ENCODE measurements around the gene CA12. TPM values are rescaled to one million over a fixed set of nuclear protein-coding genes. Genes with fewer than 3 reads are reported as not detected.

The CA12 gene
- total and polyA plus RNA-seq, 10 of the 15 experiments (the other 5 are each of a cell fraction or from before 2014, with no cell fraction given), result 0.03 to 0.10 TPM; not detected in 8

DNA sequence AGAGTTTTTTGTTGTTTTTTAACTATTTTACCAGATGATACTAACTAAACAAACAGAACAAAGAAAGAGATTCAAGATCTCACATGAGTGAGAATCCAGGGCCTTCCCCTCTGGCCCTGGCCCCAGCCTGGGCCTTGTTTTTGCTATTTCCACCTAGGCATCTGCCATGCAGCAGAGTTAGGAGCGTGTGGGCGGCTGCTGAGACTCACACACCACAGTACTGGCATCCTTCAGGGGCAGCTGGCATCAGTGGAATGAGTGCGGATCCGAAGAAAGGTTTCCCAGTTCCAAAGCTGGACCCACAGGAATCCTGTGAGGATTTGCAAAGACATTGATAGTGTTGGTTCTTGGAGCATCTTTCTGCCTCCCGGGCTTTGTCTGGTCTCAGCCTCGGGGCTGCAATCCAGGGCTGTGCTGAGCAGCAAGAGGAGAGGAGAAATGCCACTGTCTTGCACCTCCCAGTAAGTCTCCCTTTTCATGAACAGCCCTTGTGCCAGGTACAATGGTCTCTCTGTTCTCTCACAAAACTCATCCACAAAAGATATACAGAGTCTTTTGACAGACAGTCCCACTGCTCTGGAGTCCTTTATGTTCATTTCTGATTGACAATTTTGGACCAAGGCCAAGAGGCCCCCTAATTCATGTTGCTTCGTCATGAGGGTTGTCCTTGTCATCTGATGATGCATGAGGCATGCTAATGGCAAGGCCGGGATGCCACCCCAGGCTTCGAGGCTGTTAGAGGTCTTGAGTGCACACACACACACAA lies 57.7 kb downstream of the CA12 start:
- ATAC-seq (no peak), FAIRE-seq (no peak), DNase-seq (ENCODE audit: low read depth, low spot score) (no peak)
- H3K4me2 ChIP-seq (ENCODE audit: control insufficient read depth, insufficient read depth), result no peak overlapping the region
- no peak overlapping the region for H2AFZ ChIP-seq (ENCODE audit: control insufficient read depth, low read depth, low read length)
- WGBS (ENCODE audit: insufficient coverage, insufficient replicate concordance, low lambda C conversion rate, missing lambda C conversion rate), result 52% methylated on average over 9 of the region's 9 CpGs
- POLR2A ChIA-PET, result interaction anchor here (1.6 kb wide), 1 partner anchor 16 kb away, joined by 4 read pairs; no protein-coding TSS in a partner anchor
- CTCF ChIA-PET, result no interaction called here
- H3K27ac ChIP-seq (ENCODE audit: control insufficient read depth, insufficient read depth), result no peak overlapping the region
- no peaks in the 10 kb centered on the region for H4K20me1 ChIP-seq (ENCODE audit: control insufficient read depth, insufficient read depth)
- no peak overlapping the region for H3K4me3 ChIP-seq
- no peaks in the 10 kb centered on the region for H3K4me1 ChIP-seq (ENCODE audit: control insufficient read depth, insufficient read depth, low read length)
- H3K9ac ChIP-seq (ENCODE audit: control insufficient read depth, insufficient read depth, low read length), result no peak overlapping the region
- no TSS peak for BruUV-seq (replicated peaks)
- H3K9me3 ChIP-seq (replicated peaks; ENCODE audit: control insufficient read depth, insufficient read depth, low read length), result no peaks in the 10 kb centered on the region
- in situ Hi-C loops (cut with MboI) (no loop called here), intact Hi-C loops (cut with micrococcal nuclease; ENCODE audit: unreplicated experiment) (loop anchor here (1.0 kb wide), 1 partner anchor 38 kb away; no protein-coding TSS in a partner anchor)
- H3K79me2 ChIP-seq (ENCODE audit: control insufficient read depth, insufficient read depth, low read length), result no peaks in the 10 kb centered on the region
- no peaks in the 10 kb centered on the region for H3K36me3 ChIP-seq (ENCODE audit: control insufficient read depth in 2 of 2, insufficient read depth in 2 of 2, low read length in 1 of 2)
- peaks cover 0 to 3% of the 10 kb centered on the region in 2 experiments; a peak in 2 of 4 replicates for H3K27me3 ChIP-seq (replicated peaks in 1 of 2; ENCODE audit: control insufficient read depth in 2 of 2, insufficient read depth in 2 of 2, low read length in 1 of 2)
- no peak for TF ChIP-seq TCF12 (IDR thresholded peaks at IDR 0.05; ENCODE audit: low read depth, low read length)
- no peak for TF ChIP-seq BACH1 (IDR thresholded peaks at IDR 0.05; ENCODE audit: borderline replicate concordance)
- TF ChIP-seq, protein P1, sequence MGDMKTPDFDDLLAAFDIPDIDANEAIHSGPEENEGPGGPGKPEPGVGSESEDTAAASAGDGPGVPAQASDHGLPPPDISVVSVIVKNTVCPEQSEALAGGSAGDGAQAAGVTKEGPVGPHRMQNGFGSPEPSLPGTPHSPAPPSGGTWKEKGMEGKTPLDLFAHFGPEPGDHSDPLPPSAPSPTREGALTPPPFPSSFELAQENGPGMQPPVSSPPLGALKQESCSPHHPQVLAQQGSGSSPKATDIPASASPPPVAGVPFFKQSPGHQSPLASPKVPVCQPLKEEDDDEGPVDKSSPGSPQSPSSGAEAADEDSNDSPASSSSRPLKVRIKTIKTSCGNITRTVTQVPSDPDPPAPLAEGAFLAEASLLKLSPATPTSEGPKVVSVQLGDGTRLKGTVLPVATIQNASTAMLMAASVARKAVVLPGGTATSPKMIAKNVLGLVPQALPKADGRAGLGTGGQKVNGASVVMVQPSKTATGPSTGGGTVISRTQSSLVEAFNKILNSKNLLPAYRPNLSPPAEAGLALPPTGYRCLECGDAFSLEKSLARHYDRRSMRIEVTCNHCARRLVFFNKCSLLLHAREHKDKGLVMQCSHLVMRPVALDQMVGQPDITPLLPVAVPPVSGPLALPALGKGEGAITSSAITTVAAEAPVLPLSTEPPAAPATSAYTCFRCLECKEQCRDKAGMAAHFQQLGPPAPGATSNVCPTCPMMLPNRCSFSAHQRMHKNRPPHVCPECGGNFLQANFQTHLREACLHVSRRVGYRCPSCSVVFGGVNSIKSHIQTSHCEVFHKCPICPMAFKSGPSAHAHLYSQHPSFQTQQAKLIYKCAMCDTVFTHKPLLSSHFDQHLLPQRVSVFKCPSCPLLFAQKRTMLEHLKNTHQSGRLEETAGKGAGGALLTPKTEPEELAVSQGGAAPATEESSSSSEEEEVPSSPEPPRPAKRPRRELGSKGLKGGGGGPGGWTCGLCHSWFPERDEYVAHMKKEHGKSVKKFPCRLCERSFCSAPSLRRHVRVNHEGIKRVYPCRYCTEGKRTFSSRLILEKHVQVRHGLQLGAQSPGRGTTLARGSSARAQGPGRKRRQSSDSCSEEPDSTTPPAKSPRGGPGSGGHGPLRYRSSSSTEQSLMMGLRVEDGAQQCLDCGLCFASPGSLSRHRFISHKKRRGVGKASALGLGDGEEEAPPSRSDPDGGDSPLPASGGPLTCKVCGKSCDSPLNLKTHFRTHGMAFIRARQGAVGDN (IDR thresholded peaks at IDR 0.05), result no peak
- TF ChIP-seq SMAD1 (IDR thresholded peaks at IDR 0.05; ENCODE audit: low read depth, partially characterized antibody), result no peak
- no peak for TF ChIP-seq MXI1 (IDR thresholded peaks at IDR 0.05; ENCODE audit: low read depth, low read length)
- TF ChIP-seq, protein P2, sequence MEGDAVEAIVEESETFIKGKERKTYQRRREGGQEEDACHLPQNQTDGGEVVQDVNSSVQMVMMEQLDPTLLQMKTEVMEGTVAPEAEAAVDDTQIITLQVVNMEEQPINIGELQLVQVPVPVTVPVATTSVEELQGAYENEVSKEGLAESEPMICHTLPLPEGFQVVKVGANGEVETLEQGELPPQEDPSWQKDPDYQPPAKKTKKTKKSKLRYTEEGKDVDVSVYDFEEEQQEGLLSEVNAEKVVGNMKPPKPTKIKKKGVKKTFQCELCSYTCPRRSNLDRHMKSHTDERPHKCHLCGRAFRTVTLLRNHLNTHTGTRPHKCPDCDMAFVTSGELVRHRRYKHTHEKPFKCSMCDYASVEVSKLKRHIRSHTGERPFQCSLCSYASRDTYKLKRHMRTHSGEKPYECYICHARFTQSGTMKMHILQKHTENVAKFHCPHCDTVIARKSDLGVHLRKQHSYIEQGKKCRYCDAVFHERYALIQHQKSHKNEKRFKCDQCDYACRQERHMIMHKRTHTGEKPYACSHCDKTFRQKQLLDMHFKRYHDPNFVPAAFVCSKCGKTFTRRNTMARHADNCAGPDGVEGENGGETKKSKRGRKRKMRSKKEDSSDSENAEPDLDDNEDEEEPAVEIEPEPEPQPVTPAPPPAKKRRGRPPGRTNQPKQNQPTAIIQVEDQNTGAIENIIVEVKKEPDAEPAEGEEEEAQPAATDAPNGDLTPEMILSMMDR (IDR thresholded peaks at IDR 0.05 in 2 of 3, conservative IDR thresholded peaks at IDR 0.05 in 1 of 3; ENCODE audit: control insufficient read depth in 2 of 3, extremely low read depth in 1 of 3, insufficient read depth in 1 of 3, low read depth in 3 of 3, low read length in 3 of 3), result no peak
- no peak for TF ChIP-seq CHD1 (IDR thresholded peaks at IDR 0.05; ENCODE audit: low read depth, low read length)
- RAD21 ChIA-PET (ENCODE audit: unreplicated experiment), result interaction anchor here (0.7 to 1.4 kb wide), 3 partner anchors 19 to 129 kb away, joined by 3 to 4 read pairs (median 4); no protein-coding TSS in a partner anchor
- SMC1A ChIA-PET (ENCODE audit: uncharacterized antibody, unreplicated experiment), result interaction anchor here (0.6 to 0.8 kb wide), 2 partner anchors 34 to 98 kb away, joined by 3 to 4 read pairs; no protein-coding TSS in a partner anchor
